Ramos (cell line): ENCODE results near the gene B4GALNT3.

Experiments used
- in situ Hi-C: fragments of 300-500 bp; cut with MboI; formaldehyde crosslinking; loops from one replicate; pipeline ENCODE4 v1.14.3; 2022; ENCODE audit warnings: low sequenced_read_pairs; ENCODE audit not compliant: unreplicated experiment

The B4GALNT3 gene

DNA sequence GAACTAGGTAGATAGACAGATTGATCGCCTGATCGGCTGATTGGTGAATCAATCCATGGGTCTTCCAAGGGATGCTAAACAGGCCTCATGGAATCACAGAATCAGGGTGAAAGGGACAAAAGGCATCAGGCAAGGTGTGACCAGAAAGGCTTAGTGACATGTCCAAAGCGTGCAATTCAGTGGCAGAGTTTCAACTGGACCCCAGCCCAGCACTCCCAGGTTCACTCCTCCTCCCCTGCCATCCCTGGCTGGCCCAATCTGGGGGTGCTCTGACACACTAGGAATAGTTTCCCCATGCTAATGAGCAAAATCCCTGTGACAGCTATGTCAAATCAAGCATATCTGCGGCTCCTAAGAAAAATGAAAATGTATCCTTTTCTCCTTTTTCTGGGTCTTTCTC, 153.1 kb downstream of the B4GALNT3 start:
- in situ Hi-C loops: no loop called here
